ENCODE results near the gene DCHS1.

DCHS1 gene

DNA sequence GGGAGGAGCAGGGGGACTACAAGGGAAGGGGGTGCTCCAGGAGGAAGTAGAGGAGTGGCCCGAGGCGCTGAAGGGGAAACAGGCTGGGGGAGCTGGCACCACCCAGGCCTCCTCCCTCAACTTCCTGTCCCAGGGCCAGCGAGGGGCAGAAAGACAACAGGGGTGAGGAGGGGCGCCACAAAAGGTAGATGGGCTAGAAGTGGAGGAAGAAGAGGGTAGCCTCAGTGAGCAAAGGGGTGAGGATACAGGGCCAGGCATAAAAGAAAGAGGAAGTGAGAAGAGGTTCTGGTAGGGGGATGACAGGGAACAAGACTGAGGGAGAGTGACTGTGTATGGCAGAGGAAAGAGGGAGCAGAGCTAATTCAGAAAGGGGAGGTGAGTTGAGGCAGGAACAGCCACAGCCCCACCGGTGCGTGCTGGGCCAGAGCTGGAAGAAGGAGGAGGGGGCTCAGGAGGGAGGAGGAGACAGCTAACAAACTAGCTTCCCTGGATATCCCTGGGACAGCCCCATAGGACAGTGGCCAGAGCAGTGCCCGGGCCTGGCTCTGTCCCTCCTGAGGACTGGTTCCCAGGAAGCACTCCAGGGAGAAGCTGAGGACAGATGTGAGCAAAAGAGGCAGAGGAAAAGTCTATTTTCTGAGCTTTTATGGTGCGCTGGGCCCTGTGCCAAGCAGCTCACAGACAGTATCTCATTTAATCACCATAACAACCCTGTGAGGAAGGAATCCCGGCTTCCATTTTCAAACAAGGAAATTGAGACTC lies 8.5 kb downstream of the DCHS1 start:
- DNase-seq (ENCODE audit: low read depth): no peak

DNA sequence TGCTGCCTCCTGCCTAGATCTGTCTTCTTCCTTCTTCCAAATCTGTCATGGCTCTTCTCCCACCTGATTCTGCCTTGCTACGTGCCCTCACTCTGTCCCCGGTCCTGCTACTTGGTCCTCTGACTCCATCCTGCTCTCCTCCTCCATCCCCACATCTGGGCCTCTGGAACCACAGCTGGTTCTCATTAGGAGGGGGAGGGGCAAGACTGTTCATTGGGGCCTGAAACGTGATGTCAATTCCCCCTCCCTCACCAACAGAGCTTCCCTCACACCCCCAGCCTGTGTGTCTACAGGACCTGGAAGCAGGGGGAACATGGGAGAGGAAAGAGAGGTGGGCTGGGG lies 9.1 kb downstream of the DCHS1 start:
- DNase-seq (ENCODE audit: low read depth): no peak

DNA sequence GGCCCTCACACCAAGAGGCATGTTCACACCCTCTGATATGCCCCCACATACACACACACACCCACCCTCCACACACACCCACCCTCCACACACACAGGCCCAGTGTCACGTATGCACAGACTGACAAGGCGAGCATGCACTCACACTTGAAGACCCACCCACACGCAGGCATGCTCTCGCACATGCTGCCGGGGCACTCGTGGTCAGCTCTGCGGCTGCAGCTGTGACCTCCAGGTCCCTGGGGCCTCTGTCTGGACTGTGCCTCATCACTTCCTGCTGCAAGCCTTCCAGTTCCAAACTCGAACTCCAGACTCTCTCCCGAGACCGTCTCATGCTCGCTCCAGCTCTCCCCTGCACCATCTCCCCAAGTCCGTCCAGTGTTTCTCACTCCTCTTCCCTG lies 9.5 kb downstream of the DCHS1 start:
- DNase-seq (ENCODE audit: low read depth): no peak

DNA sequence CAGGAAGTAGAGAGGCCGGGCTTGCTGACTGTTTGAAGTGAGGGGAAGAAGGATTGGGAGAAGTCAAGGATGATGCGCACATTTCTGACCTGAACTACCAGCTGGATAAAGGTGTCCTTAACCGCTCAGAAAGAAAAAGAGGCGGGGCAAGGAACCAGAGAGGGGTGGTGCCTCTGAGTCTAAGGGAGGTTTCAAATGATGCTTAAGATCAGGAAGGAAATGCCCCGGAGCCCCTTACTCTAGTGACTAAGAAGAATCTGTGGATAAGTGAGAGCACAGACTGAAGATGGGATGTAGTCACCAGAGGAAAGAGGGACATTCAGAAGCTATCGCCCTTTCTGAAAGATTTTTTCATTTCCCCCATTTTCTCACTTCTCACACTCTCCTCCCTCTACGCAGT lies 12.7 kb downstream of the DCHS1 start:
- DNase-seq (ENCODE audit: low read depth): no peak

DNA sequence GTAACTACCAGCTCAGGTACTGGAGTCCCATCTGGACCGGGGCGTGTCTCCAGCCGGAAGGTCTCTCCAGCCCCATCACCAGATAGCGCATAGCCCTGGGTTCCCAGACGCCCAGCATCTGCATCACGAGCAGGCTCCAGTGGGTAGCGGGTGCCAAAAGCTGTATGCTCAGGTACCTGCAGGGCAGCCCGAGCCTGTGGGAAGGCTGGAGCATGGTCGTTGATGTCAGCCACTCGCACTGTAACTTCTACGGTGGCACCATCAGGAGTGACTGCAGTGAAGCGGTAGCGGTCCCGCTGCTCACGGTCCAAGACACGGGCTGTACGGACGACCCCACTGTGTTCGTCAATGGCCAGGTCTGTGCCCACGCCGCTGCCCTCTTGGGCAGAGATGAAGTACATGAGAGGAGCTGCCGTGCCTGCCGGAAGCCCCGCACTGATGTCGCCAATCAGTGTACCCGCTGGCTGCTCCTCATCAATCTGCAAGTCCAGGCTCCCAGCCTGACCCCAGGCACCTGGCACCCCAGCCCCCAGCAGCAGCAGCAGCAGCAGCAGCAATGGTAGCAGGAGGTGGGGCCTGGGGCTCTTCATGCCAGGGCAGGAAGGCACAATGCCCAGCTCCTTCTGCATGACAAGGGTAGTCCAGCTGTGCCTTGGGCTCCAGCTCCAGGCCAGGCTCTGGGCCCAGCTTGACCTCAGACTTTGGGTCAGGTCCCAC lies 14.5 kb downstream of the DCHS1 start:
- no peak for DNase-seq (ENCODE audit: low read depth)

DNA sequence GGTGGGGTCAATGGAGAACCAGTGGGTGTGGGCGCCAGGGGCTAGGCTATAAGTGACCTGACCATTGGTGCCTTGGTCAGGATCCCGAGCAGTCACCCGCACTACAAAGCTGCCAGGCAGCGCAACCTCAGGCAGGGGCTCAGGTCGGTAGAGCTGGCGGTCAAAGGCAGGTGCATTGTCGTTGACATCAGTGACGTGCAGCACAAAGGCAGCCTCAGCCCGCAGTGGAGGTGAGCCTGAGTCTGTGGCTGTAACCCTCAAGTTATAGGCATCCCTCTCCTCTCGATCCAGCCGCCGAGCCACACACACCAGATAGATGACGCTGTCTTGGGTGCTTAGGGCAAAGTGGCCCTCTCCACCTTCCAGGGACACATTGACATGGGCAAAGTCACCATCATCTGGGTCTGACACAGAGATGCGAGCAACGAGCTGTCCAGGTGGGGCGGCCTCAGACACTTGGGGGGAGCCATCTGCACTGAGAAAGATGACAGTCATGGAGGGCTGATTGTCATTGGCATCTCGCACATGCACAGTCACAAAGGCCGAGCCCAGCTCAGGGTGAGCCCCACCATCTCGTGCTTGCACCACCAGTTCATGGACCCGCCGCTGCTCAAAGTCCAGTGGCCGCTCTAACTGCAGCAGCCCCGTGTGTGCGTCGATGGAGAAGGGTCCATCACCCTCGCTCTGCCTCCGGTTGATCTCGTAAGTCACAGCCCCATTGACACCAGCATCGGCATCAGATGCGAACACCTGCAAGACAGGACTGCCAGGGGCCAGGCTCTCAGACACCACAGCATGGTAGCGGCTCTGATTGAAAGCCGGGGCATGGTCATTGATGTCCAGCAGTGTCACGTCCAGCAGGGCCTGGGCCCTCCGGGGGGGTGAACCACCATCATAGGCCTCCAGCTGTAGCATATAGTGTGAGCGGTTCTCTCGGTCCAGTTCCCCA lies 15.3 kb downstream of the DCHS1 start:
- DNase-seq (ENCODE audit: low read depth): no peak

DNA sequence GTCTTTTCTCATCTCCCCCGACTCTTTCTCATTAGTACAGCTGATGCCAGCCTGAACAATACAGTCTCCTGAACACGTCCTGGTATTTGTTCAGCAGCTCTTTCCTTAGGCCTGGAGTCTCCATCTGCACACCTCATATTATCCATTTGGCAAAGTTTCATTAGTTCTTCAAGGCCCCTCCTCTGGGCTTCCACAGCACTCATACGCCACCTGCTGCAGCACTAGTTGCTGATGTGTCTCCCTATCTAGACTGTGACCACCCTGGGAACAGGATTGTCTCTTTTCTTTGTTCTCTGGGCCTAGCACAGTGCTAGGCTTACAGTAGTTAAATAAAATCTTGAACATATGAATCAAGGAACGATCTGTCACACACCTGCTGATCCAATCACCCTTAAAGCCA lies 17.2 kb downstream of the DCHS1 start:
- no peak for DNase-seq (ENCODE audit: low read depth)

DNA sequence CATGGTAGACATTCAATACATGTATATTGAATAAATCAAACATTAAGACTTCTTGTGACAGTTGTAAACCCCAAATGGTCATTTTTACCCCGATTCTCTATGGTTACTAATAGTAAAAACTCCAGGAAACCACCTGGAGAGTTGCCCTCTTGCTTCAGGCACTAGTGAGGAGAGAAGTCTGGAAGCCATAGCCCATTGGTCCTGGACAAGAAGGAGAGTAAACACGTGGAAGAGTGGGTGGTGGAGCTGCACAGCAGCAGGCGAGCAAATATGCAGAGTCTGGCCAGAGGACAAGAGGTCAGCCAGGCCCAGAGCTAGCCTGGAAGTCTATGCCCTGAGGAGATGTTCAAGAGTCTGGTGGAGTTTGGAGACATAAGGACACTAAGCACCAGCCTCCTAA lies 17.7 kb downstream of the DCHS1 start:
- no peak for DNase-seq (ENCODE audit: low read depth)

DNA sequence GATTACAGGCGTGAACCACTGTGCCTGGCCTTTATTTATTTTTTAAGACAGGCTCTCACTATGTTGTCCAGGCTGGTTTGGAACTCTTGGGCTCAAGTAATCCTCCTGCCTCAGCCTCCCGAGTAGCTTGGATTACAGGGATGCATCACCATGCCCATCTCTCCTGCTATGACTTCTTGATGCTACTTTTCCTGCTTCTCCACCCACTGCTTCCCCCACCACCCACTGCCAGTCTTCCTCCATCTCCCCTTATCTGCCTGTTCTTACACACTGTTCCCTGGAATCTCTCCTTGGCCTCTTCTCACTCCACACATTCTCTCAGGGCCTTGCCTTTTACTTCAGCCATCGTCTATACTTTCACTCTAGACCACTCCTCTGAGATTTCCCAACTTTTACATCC lies 19.1 kb downstream of the DCHS1 start:
- DNase-seq (ENCODE audit: low read depth): no peak

DNA sequence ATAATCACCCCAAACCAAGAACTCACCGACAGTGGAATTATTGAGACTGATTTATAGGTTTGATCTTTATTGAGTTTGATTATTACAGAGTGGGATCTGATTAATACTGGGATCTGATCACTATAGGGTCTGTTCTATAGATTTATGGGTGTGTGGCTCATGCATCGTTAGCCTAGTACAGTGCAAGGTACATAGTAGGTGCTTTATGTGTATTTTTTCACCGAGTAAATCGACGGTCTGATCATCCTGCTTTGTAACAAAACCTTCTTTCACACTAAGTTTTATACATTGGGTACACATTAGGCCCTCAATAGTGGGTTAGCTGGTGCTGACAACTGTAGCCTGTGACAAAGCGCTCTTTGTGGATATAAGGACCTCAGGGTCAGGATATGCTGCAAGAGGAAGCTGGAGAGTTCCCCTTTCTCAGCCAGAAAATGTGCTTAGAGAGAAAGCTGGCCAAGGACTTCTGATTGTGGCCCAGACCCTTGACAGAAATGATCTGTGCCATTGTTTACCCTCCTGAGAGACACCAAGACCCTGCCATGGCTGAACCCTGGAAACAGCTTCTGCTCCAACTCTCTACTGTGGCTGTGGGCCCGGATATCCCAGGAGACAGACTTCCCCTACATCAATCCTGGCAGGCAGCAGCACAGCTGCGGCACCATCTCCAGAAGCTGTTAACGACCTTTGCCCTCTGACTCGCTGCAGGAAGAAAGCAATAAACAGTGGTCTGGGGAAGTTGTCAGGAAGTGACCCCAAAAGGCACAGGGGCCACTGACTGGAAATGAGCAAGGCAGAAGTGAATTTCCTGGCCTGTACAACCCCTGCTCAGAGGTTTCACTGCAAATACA lies 20.3 kb downstream of the DCHS1 start:
- no peak for DNase-seq (ENCODE audit: low read depth)

DNA sequence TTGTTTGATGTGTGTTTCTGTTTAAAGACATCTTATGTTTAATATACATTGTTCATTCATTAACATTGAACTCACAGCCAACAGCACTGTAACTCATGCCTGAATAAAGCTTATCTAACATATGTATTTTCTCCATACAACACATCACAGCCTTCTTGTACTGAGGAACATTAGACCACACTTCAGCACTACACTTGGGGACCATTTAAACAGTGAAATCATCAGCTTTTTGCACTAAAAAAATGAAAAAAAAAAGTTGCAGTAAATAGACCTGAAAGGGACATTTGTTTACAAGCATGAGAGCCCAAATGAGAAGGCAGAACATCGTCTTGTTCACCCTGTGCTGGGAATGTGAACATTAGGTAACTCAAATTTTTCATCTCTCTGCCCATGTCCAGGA lies 21.1 kb downstream of the DCHS1 start:
- DNase-seq (ENCODE audit: low read depth): no peak

DNA sequence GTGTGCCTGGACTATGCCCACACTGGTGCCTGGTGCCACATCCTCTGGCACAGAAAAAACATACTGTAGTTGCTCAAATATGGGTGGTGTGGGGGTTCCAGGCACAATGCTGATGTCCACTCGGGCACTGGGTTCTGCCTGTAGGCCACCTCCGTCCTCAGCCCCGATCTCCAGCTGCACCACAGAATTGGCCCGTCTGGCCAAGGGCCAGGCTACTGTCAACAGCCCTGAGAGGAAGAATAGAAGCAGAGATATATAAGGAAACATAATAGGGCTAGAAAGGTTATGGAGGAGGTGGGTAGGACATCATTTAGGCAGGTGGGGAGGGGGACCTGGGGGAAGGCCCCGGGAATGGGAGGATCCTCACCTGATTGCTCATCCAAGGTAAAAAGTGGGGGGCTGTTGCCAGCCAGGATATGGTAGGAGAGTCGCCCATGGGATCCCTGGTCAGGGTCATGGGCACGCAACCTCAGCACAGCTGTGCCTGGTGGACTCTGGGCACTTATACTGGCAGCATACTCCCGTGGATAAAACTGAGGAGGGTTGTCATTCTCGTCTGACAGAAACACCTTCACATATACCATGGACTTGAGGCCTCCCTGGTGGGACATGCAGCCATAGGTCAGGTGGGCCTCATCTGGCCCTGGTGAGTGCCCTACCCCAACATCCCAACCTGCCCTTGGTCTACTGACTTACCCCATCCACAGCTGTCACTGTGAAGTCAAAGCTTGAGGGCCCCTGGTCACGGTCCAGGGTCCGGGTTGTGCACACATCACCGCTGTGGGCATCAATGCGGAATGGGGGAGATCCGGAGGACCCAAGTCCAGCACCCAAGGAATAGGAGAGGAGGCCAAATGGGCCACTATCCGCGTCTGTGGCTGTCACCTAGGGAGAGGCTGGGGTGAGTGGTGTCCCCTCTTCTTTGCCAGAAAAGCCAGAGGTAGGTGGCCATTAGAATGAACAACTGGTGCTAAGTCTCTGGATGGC lies 21.9 kb downstream of the DCHS1 start:
- DNase-seq (ENCODE audit: low read depth): no peak

DNA sequence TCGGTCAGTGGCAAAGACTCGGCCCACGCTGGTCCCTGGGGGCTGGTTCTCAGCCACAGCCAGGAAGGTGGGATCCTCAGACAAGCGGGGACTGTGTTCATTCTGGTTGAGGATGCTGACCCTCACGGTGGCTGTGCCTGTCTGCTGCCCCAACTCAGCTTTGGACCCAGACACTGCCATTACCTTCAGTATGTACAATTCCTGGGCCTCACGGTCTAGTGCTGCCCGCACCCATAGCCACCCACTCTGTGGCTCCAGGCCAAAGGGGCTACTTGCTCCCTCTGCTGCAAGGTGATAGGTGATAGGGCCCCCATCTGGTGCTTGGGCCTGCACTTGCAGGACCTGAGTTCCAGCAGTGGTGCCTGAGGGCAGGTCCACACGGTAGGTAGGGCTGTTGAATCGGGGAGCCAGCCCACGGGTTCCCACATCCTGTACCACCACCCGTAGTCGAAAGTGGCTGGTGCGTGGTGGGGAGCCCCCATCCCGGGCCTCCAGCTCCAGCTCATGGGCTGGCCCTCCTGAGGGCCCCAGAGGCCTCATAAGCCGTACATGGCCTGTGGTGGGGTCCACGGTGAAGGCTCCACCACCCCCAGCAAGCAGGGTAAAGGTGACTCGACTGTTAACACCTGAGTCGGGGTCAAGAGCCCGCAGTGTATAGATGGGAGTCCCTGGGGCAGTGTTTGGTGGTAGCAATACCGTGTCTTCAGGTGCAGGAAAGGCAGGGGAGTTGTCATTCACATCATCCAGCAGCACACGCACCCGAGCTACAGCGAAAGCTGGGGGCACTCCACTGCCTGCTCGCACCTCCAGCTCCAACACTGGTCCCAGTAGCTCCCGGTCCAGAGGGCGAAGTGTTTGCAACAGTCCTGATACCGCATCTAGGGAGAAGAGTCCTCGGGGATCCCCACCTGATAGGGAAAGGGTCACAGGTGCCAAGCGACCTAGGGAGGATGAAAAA lies 23.2 kb downstream of the DCHS1 start:
- DNase-seq (ENCODE audit: low read depth): no peak

DNA sequence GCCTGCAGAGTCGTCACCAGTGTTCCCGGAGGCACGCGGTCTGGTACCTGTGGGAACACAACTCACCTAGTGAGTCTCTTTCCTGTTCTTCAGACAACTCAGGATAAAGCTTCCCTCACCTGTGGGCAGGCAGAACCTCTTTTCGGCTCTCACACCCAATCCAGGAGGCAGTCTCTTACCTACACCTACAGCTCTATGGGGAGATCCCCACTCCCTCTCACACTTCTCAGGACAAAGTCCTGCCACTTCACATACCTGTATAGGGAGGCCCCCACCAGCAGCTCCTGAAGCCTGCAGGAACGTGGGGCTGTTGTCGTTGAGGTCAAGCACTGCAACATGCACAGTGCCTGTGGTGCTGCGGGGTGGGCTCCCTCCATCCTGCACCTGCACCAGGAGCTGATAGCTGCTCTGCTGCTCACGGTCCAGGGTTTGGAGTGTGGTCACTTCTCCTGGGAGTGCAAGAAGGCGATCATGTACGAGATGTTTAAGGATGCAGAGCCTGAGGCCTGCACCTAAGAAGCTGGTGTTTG lies 24.2 kb downstream of the DCHS1 start:
- no peak for DNase-seq (ENCODE audit: low read depth)

DNA sequence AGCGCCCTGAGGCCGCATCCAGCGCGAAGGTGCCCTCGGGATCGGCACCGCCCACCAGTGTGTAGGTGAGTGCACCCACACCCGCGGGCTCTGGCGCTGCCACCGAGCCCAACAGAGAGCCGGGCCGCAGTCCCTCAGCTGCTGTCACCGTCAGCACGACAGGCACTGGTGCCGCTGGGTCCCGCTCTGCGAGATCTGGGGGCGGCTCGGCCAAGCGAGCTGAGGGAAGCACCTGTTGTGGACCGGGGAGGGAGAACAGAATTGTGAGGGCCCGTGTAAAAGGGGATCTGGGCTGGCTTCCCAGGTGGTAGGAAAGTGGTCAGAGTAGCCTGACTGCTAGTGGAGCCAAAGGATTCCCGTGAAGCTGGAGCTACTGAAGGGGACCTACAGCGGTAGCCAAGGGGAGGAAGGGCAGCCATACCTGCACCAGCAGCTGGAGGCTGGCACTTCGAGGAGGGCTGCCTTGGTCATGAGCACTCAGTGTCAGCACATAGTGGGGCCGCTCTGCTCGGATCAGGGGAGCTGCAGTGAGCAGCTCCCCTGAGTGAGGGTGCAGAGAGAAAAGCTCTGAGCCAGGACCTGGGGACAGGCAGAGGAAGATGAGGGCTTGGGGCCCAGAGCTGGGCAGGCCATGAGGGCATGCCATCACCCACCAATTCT lies 24.8 kb downstream of the DCHS1 start:
- no peak for DNase-seq (ENCODE audit: low read depth)

DNA sequence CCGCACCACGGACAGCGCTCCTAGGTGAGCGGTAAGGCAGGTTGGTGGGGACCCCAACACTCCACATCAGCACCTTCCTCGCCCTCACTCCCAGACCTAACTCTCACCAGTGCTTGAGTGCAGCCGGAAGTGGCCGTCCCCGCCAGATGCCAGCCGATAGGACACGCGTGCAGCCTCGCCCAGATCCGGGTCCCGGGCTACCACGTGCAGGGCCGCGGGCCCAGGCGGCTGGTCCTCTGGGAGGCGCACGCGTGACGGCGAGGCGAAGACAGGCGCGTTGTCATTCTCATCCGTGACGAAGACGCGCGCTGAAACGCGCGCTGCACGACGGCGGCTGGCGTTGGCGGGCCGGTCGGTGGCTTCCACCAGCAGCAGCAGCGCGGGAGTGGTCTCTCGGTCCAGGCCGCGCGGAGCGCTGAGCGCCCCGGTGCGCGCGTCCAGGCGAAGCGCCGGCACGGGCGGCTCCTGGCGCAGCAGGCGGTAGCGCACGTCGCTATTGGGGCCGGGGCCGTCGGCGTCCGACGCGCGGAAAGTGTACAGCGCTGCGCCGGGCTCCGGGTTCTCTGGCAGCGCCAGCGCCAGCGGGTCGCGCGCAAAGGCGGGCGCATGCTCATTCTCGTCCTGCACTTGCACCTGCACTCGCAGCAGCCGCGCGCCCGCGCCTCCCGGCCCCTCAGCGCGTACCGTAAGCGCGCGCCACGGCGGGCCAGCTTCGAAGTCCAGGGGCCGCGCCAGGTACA lies 25.5 kb downstream of the DCHS1 start:
- no peak for DNase-seq (ENCODE audit: low read depth)

DNA sequence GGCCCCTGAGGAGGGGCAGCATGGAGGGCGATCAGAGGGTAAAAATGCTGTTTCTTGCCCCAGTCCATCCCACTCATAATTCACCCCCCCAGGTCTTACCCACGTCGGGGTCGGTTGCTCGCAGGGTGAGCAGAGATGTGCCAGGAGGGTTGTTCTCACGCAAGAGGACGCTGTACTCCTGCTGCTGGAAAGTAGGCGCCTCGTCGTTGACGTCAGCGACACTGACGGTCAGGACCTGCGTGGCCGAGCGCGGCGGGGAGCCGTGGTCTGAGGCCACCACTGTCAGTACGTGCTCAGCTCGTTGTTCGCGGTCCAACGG lies 26.1 kb downstream of the DCHS1 start:
- DNase-seq (ENCODE audit: low read depth): no peak

DNA sequence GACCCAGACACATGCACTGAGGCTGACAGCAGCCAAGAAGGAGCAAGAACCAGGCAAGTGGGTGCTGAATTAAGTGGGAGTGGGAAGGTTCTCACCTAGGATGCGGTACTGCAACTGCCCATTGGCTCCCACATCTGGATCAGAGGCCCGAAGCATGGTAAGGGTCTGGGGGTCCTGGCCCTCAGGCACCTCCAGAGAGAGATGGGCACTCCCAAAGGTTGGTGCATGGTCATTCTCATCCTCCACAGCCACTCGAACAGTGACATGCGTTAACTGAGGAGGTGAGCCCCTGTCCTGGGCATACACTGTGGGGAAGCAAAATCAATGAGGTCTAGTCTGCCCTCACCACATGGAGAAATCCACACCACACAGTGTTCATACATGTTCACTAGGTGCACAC lies 27.1 kb downstream of the DCHS1 start:
- DNase-seq (ENCODE audit: low read depth): no peak

Data from stimulated activated CD8-positive, alpha-beta memory T cell treated with anti-CD3 and anti-CD28 coated beads, Interleukin-4, amount 100 ng/mL, for 24 hours (primary cell).